ENCODE data around the gene ERG.

DNA sequence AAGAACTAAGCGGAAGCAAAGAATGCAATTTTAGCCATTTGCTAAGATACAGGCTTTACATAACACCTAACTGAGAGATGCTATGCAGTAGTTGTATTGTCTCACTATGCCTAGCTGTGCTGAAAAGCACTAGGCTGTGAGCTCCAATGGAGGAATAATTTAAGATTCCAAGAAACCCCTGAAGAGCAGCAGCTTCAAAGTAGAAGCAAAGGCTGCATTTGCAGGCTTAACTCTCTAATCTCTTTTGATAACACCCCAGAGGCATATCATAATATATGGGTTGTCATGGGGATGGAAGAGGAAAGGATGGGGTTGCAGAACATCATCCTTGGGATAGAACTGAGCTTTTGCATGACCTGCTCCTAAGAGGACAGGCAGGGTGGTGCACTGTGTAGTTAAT is 102.0 kb downstream of the ERG start:
- TF ChIP-seq CTCF (IDR thresholded peaks at IDR 0.05; ENCODE audit: insufficient read depth, low read length): no peak
- TF ChIP-seq GABPA (IDR thresholded peaks at IDR 0.05; ENCODE audit: low read depth): no peak

Measured in HL-60 (cell line).